H9 (cell line): Measurements from ENCODE around the gene OLIG1. TPM values are rescaled to one million over a fixed set of nuclear protein-coding genes. Genes with fewer than 3 reads are reported as not detected.

ENCODE experiments used
- DNase-seq: peaks from one replicate; pipeline ENCODE4 v3.0.0-alpha.2; 2017
- H2AFZ ChIP-seq: one replicate; pipeline ENCODE4 v1.6.1; 2013; ENCODE audit warnings: mild to moderate bottlenecking, low read length, control low read depth, moderate library complexity
- H2AK5ac ChIP-seq: 2 replicates; pipeline ENCODE4 v1.6.1; 2013; ENCODE audit warnings: low read length, control low read depth, mixed read lengths; ENCODE audit not compliant: insufficient read length
- H2BK120ac ChIP-seq: one replicate; pipeline ENCODE4 v1.6.1; 2013; ENCODE audit warnings: low read depth, mild to moderate bottlenecking, low read length, control low read depth, inconsistent platforms; ENCODE audit not compliant: poor library complexity, severe bottlenecking
- H2BK12ac ChIP-seq: 2 replicates; pipeline ENCODE4 v1.6.1; 2013; ENCODE audit warnings: low read length, control low read depth, mixed read lengths, low read depth; ENCODE audit not compliant: insufficient read length
- H2BK15ac ChIP-seq: 2 replicates; pipeline ENCODE4 v1.6.1; 2013; ENCODE audit warnings: low read depth, low read length, control low read depth
- H2BK20ac ChIP-seq: one replicate; pipeline ENCODE4 v1.6.1; 2013; ENCODE audit warnings: low read depth, mild to moderate bottlenecking, low read length, control low read depth, inconsistent platforms; ENCODE audit not compliant: poor library complexity, severe bottlenecking
- H2BK5ac ChIP-seq: 2 replicates; pipeline ENCODE4 v1.6.1; 2013; ENCODE audit warnings: low read length, control low read depth, mixed read lengths; ENCODE audit not compliant: insufficient read length
- H3K14ac ChIP-seq: 2 replicates; pipeline ENCODE4 v1.6.1; 2013; ENCODE audit warnings: low read length, control low read depth; ENCODE audit not compliant: insufficient read depth
- H3K18ac ChIP-seq: 2 replicates; pipeline ENCODE4 v1.6.1; 2013; ENCODE audit warnings: low read depth, mild to moderate bottlenecking, mixed read lengths, low read length, control low read depth; ENCODE audit not compliant: insufficient read length
- H3K23ac ChIP-seq: 2 replicates; pipeline ENCODE4 v1.6.1; 2013; ENCODE audit warnings: low read length, control low read depth, mixed read lengths, low read depth; ENCODE audit not compliant: insufficient read length
- H3K23me2 ChIP-seq: 2 replicates; pipeline ENCODE4 v1.6.1; 2013; ENCODE audit warnings: low read depth, mild to moderate bottlenecking, mixed read lengths, low read length, control low read depth; ENCODE audit not compliant: insufficient read length, poor library complexity, severe bottlenecking
- H3K27ac ChIP-seq: 2 replicates; pipeline ENCODE4 v1.5.1; 2013; ENCODE audit warnings: low read length, control low read depth, mixed read lengths, low read depth; ENCODE audit not compliant: insufficient read length
- H3K27me3 ChIP-seq: 2 replicates; pipeline ENCODE4 v1.6.1; 2013; ENCODE audit warnings: low read length, control low read depth, inconsistent platforms; ENCODE audit not compliant: insufficient read depth
- H3K4ac ChIP-seq: 2 replicates; pipeline ENCODE4 v1.6.1; 2013; ENCODE audit warnings: low read depth, mild to moderate bottlenecking, control low read depth, inconsistent platforms, low read length, moderate library complexity
- H3K4me1 ChIP-seq: 2 replicates; pipeline ENCODE4 v1.6.1; 2013; ENCODE audit warnings: low read length, control low read depth, inconsistent platforms; ENCODE audit not compliant: insufficient read depth
- H3K4me2 ChIP-seq: 2 replicates; pipeline ENCODE4 v1.6.1; 2013; ENCODE audit warnings: low read length, control low read depth, mixed read lengths; ENCODE audit not compliant: insufficient read length, insufficient read depth
- H3K56ac ChIP-seq: 2 replicates; pipeline ENCODE4 v1.6.1; 2013; ENCODE audit warnings: low read depth, mild to moderate bottlenecking, mixed read lengths, low read length, control low read depth; ENCODE audit not compliant: insufficient read length
- H3K79me1 ChIP-seq: 2 replicates; pipeline ENCODE4 v1.6.1; 2013; ENCODE audit warnings: low read depth, mild to moderate bottlenecking, moderate library complexity, low read length, control low read depth, inconsistent platforms; ENCODE audit not compliant: insufficient read depth, poor library complexity, severe bottlenecking
- H3K79me2 ChIP-seq: 2 replicates; pipeline ENCODE4 v1.6.1; 2013; ENCODE audit warnings: low read length, control low read depth, inconsistent platforms; ENCODE audit not compliant: insufficient read depth
- H3K9ac ChIP-seq: 2 replicates; pipeline ENCODE4 v1.6.1; 2013; ENCODE audit warnings: low read length, control low read depth, mixed read lengths; ENCODE audit not compliant: insufficient read length; ENCODE audit errors: extremely low read depth
- H3K9me3 ChIP-seq: one replicate; pipeline ENCODE4 v1.6.1; 2013; ENCODE audit warnings: low read depth, low read length, inconsistent platforms; ENCODE audit not compliant: control insufficient read depth
- H3T11ph ChIP-seq: one replicate; pipeline ENCODE4 v1.6.1; 2013; ENCODE audit warnings: mild to moderate bottlenecking, low read length, control low read depth, inconsistent platforms
- H4K20me1 ChIP-seq: one replicate; pipeline ENCODE4 v1.6.1; 2013; ENCODE audit not compliant: control insufficient read depth, insufficient read length, insufficient read depth
- H4K5ac ChIP-seq: 2 replicates; pipeline ENCODE4 v1.6.1; 2013; ENCODE audit warnings: low read depth, mild to moderate bottlenecking, mixed read lengths, low read length, control low read depth; ENCODE audit not compliant: insufficient read length
- H4K8ac ChIP-seq: replicated peaks from 2 replicates; pipeline ENCODE4 v1.6.1; 2013; ENCODE audit warnings: low read length, control low read depth, mixed read lengths, low read depth; ENCODE audit not compliant: insufficient read length
- H4K91ac ChIP-seq: 2 replicates; pipeline ENCODE4 v1.6.1; 2013; ENCODE audit warnings: low read depth, mild to moderate bottlenecking, moderate library complexity, mixed read lengths, low read length, control low read depth; ENCODE audit not compliant: insufficient read length
- H3K27ac Mint-ChIP-seq, 3 experiments: 2 replicates in 2 of 3; 3 replicates in 1 of 3; pipeline ENCODE4 v1.8.0; 2020 to 2021; ENCODE audit warnings: mixed read lengths in 3 of 3, mild to moderate bottlenecking in 1 of 3, moderate library complexity in 1 of 3
- H3K27me3 Mint-ChIP-seq: 2 replicates; pipeline ENCODE4 v1.8.0; 2021; ENCODE audit warnings: low read depth, mild to moderate bottlenecking, moderate library complexity, mixed read lengths
- H3K36me3 Mint-ChIP-seq, 3 experiments: 2 replicates in 2 of 3; 3 replicates in 1 of 3; pipeline ENCODE4 v1.8.0; 2020 to 2021; ENCODE audit warnings: low read depth in 3 of 3, mixed read lengths in 3 of 3; ENCODE audit not compliant: insufficient read depth in 1 of 3
- H3K4me1 Mint-ChIP-seq, 2 experiments: 2 replicates each; pipeline ENCODE4 v1.8.0; 2020; ENCODE audit warnings: mixed read lengths in 2 of 2
- H3K4me3 Mint-ChIP-seq, 2 experiments: 2 replicates in 1 of 2; 3 replicates in 1 of 2; pipeline ENCODE4 v1.8.0; 2020 to 2021; ENCODE audit warnings: mild to moderate bottlenecking in 2 of 2, mixed read lengths in 2 of 2, moderate library complexity in 1 of 2
- H3K9me3 Mint-ChIP-seq, 2 experiments: 2 replicates in 1 of 2; 3 replicates in 1 of 2; pipeline ENCODE4 v1.8.0; 2020; ENCODE audit warnings: mild to moderate bottlenecking in 2 of 2, mixed read lengths in 2 of 2, moderate library complexity in 1 of 2
- total RNA-seq: library from RNA; stranded (reverse); gene quantifications from 2 replicates; pipeline ENCODE4 v1.2.1, GENCODE V29; 2021
- TF ChIP-seq, protein P1 (sequence below): fragments of 200-600 bp; sonication (generic); conservative IDR thresholded peaks from 3 replicates; pipeline ENCODE4 v1.8.0; 2021; ENCODE audit warnings: antibody characterized with exemption, mild to moderate bottlenecking

OLIG1 gene
- total RNA-seq, 1 experiment from 2014 or later, result 0.31 TPM

GRCh38 chr21:33053951-33054350 lies 16.0 kb upstream of the OLIG1 start:
- H2BK120ac ChIP-seq, result no peak overlapping the region
- no peaks in the 10 kb centered on the region for H3K4me1 ChIP-seq
- H3K56ac ChIP-seq, result no peak overlapping the region
- no peak overlapping the region for H2BK20ac ChIP-seq
- no peak overlapping the region for H3K14ac ChIP-seq
- H3K23me2 ChIP-seq, result no peaks in the 10 kb centered on the region
- no peaks in the 10 kb centered on the region for H4K20me1 ChIP-seq
- no peak for DNase-seq
- Mint-ChIP-seq H3K27me3 (peaks cover 38% of the 10 kb centered on the region), H3K4me1 (peaks cover 0 to 4% of the 10 kb centered on the region in 2 experiments; a peak in 2 of 4 replicates), H3K36me3 (no peaks in the 10 kb centered on the region; a peak in 1 of 7 replicates), H3K27ac (no peak overlapping the region), H3K9me3 (no peaks in the 10 kb centered on the region), H3K4me3 (no peak overlapping the region)
- H3K9me3 ChIP-seq, result no peaks in the 10 kb centered on the region
- TF ChIP-seq, protein P1, sequence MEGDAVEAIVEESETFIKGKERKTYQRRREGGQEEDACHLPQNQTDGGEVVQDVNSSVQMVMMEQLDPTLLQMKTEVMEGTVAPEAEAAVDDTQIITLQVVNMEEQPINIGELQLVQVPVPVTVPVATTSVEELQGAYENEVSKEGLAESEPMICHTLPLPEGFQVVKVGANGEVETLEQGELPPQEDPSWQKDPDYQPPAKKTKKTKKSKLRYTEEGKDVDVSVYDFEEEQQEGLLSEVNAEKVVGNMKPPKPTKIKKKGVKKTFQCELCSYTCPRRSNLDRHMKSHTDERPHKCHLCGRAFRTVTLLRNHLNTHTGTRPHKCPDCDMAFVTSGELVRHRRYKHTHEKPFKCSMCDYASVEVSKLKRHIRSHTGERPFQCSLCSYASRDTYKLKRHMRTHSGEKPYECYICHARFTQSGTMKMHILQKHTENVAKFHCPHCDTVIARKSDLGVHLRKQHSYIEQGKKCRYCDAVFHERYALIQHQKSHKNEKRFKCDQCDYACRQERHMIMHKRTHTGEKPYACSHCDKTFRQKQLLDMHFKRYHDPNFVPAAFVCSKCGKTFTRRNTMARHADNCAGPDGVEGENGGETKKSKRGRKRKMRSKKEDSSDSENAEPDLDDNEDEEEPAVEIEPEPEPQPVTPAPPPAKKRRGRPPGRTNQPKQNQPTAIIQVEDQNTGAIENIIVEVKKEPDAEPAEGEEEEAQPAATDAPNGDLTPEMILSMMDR, result no peak
- no peak overlapping the region for H2BK5ac ChIP-seq
- H3K23ac ChIP-seq, result no peak overlapping the region
- H3K79me1 ChIP-seq, result no peaks in the 10 kb centered on the region
- no peak overlapping the region for H4K8ac ChIP-seq
- H2BK12ac ChIP-seq, result no peak overlapping the region
- no peak overlapping the region for H2BK15ac ChIP-seq
- H3K27ac ChIP-seq, result no peak overlapping the region
- no peak overlapping the region for H2AFZ ChIP-seq
- H3K18ac ChIP-seq, result no peak overlapping the region
- no peaks in the 10 kb centered on the region for H3K27me3 ChIP-seq
- no peak overlapping the region for H3K4me2 ChIP-seq
- no peak overlapping the region for H3K9ac ChIP-seq
- no peak overlapping the region for H3K4ac ChIP-seq
- H3K79me2 ChIP-seq, result no peaks in the 10 kb centered on the region
- H3T11ph ChIP-seq, result no peak overlapping the region
- no peak overlapping the region for H4K5ac ChIP-seq
- no peak overlapping the region for H4K91ac ChIP-seq
- H2AK5ac ChIP-seq, result no peak overlapping the region
